GM21619 (cell line): ENCODE data around the gene SPHK1.

Experiments used
- ATAC-seq: cut with Tn5 transposase; IDR thresholded peaks from one replicate; pipeline ENCODE4 v1.9.1; 2021; ENCODE audit not compliant: unreplicated experiment

The SPHK1 gene

GRCh38 chr17:76383546-76384221 lies 725 bp upstream of the SPHK1 start:
- ATAC-seq, result peak; percentile 10

DNA sequence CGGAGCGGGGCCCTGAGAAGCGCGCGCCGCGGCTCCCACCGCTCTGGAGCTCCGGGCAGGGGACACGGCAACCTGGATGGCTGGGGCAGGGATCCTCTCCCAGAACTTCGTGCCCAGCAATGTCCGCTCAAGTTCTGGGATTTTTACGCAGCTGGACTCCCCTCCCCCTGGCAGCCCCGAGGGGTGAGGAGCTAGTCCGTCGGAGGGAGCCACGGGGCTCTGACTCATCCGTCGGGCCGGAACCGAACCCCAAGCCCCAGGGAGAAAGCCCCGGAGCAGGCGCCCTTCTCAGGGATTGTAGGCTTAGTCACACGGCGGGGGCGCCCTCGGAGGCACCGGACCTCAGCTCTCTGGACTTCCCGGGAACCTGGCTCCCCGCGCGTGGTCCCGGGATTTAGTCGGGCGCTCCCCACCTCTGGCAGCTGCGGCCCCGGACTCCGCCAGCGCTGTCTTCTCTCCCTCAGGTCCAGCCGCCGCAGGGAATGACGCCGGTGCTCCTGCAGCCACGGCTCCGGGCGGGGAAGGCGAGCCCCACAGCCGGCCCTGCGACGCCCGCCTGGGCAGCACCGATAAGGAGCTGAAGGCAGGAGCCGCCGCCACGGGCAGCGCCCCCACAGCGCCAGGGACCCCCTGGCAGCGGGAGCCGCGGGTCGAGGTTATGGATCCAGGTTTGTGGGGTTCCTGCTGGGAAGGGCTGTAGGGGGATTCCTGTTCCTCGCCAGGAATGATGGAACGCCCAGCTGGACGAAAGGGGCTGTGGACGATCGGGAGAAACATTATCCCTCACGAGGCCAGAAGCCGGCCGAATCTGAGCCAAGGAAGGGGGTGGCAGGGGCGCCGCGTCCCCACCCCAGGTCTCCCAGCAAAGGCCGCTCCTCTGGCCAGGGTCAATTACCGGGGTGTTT lies 830 bp downstream of the SPHK1 start:
- no peak for ATAC-seq

DNA sequence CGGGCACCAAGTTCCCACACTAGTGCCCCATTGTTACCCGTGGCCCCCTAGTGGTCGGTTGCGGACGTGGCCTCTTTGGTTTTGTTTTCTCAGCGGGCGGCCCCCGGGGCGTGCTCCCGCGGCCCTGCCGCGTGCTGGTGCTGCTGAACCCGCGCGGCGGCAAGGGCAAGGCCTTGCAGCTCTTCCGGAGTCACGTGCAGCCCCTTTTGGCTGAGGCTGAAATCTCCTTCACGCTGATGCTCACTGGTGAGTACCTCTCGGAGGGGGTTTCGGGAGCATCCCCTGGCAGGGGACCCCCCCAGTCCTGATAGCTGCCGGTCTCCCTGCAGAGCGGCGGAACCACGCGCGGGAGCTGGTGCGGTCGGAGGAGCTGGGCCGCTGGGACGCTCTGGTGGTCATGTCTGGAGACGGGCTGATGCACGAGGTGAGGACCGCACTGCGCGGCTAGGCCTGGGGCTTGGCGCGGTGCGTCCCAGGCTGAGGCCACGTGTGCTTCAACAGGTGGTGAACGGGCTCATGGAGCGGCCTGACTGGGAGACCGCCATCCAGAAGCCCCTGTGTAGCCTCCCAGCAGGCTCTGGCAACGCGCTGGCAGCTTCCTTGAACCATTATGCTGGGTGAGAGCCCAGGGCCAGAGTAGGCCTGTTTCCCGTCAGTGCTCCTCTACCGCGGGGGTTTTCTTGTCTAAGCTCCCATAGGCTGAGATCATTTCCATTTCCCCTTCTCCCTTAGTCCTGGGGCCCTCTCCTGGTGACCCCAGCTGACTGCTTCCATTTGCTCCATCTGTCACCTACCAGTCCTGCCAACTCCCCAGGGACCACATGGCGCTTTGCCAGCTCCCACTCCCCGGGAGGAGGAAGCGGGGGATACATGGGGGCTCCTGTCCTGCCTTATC lies 1.7 kb downstream of the SPHK1 start:
- no peak for ATAC-seq

GRCh38 chr17:76386966-76387765 lies 2.8 kb downstream of the SPHK1 start:
- ATAC-seq, result no peak

DNA sequence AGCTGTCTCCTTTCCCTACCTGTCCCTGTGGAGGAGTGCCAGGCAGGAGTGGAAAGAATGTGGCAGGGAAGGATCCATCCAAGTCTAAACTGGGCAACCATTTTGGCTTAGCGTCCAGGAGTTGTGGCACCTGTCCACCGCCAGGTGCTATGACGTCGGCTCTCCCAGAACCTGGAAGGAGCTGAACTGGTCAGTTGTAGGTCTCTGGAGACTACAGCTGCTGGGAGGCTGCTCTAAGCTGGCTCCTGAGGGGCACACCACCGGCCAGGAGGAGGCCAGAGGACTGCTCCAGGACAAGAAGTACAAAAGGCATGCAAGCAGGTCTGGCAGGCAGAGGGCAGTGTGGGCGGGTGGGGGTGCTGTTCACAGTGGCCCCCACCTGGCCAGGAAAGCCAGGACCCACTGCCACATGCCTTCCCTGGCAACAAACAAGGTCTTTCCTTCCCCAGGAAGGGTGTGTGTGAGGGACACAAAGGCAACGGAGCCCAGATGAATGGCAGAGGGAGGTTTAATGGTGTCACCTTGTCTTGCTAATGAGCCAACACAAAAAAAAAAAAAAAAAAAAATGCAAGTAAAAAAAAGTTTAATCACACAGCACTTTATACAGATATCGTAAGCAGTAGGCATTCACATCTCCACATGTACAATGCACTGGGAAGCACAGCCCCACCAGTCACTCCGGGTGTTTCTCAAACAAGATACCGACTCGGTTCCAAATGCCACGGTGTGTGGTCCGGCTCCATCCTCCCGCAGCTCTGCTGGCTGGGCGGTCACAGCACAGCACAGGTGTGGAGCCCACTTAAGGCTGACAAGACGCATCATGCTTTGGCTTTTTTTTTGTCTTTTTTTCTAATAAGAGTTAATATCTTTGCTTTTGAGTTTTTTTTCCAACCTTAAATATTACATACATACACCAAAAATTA lies 4.8 kb downstream of the SPHK1 start:
- ATAC-seq, result no peak

- no peak for ATAC-seq
Measured at GRCh38 chr17:76390003-76390421, 5.6 kb downstream of the SPHK1 start.

DNA sequence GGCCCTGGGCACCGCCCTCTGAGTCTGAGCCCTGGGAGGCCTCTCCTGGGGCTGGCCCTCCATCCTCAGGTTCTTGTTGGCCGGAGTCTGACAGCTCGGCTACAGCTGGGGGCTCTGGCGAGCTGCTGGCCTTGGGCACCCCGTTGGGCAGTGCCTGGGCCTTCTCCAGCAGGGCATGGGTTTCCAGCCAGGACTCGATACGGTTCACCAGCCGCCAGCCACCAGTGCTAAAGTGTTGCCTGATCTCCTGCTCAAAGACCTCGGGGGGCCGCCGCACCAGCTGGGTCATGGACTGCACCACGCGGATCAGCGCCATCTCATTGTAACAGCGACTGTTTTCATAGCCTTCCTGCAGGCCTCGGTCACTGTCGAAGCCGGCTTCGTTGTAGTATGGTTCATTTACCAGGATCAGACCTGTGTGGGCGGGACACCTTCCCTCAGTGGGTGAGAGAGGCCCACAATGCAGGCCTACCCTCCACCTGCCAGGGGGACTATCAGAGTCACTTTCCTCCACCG lies 6.8 kb downstream of the SPHK1 start:
- no peak for ATAC-seq

DNA sequence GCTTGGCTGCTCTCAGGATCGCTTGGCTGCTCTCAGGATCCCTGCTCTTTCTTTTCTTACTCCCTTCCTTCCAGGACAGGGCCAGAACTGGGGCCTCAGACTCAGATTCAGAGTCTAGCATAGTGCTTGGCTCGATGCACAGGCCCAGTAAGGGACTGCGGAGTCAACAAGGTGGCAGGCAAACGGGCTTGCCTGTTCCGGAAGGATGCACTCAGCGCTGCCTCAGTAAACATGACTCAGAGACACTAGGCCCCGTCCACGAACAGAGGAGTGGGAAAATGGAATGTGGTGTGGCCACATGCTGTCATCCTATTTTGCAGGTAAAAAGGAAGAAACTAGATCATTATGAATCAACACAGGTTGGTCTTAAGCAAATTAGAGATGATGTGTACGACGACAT lies 9.8 kb downstream of the SPHK1 start:
- ATAC-seq, result no peak

DNA sequence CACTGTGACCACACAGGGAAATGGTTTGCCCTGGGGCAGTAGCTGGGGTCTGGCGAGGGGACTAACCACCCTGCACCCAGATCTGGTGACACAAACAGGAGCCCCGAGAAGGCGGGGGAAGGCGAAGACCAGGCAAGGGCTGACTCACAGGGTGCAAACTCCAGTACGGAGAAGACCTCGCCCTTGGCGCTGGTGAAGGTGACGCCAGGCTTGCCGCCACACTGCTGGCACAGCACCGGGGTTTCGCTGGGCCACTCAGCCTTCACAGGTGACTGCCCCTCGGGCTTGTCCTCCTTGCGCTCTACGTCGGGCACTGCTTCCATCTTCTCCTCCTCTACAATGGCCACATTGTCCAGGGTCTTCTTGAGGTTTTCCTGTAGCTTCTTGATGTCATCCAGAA lies 11.6 kb downstream of the SPHK1 start:
- ATAC-seq, result no peak

DNA sequence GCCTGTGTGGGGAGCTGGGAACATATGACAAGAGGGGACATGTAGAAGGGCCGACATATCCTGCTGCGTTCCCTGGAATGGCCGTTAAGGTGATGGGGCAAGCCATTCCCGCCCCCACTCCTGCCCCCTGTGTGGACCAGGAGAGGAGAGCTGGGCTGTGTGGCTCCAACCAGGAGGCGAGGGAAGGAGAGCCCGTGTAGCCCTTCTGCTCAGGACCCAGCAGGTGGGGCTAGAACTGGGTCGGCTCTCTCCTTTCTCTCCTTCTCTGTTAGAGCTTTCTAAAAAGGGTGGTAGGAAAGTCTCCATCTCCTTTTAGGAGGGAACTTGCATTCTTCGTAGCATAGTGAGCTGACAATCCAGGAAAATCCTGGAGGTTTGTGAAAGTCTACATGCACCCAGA lies 12.8 kb downstream of the SPHK1 start:
- no peak for ATAC-seq

DNA sequence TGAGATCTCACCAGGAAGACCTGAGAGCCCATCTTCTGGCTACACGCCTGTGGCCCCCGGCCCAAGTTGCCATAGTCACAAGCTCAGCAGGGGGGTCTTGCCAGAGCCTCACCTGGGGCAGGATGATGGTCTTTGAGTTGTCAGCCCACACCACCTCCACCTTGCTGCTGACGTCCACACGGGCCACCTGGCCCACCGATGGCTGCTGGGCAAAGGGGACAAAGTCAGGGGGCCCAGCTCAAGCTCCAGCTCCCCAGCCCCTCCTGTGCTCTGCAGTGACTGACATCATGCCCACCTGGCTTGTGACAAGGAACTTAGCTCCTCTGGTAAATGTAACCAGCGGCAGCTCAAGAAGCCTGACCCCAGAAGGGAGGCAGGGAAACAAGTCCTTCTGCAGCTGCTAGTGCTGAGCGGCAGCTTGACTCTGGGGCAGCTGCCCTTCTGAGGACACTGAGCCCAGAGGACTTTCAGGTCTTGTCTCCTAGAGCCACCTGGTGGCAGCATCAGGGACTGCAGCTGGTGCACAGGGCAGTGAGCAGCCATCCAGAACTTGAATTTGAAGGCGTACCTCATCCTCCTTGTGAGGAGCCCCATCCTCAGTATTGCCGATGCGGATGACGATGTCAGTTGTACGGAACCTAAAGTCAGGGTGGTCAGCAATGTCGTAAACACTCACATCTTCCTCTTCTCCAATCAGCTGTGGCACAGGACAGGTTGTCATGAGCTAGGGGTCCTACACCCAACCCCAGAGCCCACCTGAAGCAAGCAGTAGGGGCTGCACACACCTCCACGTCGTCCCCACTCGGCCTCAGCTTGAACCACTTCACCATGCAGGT lies 13.5 kb downstream of the SPHK1 start:
- ATAC-seq, result no peak

GRCh38 chr17:76398523-76399174 lies 14.2 kb downstream of the SPHK1 start:
- no peak for ATAC-seq

DNA sequence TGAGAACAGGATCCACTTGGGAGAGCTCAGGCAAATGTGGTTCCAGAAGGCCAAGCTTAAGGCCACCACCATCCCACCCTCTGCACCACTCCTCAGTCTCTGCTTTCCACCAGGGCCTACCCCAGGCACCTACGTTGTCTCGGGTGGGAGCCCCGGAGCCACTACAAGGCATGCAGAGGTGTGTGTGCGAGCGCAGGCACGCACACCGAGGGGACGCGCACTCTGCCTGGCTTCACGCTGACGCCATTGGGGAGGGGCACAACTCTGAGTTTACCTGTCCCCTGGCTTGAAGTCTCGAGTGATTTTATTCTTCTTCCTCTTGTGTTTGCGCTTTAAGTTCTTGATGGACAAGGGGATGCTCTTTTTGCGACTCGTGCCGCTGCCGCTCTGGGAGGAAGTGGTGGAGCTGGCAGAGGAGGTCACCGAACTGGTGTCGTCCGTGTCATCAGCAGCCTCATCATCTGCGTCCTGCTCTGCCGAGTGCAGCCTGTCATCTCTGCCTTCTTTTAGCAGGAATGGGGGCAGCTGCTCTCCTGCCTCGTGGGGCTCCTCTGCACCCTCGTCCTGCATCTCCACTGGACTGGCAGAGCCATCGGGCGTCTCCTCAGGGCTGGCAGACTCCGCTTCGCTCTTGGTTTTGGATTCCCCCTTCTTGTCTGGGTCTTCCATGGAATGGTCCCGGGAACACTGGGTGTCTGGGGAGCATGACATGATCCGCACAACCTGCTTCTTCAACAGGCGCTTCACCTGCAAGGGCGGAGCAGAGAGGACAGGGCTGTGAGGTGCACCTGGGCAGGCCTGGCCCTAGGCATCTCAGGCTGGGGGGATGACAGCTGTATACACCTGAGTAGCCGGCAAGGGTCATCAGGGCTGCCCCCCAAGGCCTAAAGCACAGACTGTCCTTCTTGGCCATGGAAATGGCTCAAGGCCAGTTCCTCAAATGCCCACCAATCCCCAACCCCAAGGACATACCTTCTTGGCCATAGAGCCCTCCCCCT lies 15.1 kb downstream of the SPHK1 start:
- no peak for ATAC-seq

- no peak for ATAC-seq
Measured at GRCh38 chr17:76402711-76403110, 18.3 kb downstream of the SPHK1 start.

DNA sequence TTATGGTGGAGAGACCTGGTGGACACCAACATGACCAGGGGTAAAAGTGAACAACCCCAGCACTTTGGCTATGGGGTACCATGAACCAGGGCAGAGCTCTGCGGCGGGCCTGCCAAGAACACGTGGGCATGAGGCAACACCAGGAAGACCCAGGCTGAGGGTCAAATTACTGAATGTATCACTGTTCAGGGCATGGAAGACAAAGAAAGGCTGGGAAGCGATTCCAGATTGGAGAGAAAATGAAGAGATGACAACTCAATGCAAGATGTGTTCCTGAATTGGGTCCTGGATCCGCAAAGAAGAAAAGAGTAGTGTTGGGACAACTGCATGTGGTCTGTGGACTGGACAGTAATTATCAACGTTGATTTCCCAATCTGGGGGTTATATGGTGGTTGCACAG lies 19.8 kb downstream of the SPHK1 start:
- no peak for ATAC-seq

DNA sequence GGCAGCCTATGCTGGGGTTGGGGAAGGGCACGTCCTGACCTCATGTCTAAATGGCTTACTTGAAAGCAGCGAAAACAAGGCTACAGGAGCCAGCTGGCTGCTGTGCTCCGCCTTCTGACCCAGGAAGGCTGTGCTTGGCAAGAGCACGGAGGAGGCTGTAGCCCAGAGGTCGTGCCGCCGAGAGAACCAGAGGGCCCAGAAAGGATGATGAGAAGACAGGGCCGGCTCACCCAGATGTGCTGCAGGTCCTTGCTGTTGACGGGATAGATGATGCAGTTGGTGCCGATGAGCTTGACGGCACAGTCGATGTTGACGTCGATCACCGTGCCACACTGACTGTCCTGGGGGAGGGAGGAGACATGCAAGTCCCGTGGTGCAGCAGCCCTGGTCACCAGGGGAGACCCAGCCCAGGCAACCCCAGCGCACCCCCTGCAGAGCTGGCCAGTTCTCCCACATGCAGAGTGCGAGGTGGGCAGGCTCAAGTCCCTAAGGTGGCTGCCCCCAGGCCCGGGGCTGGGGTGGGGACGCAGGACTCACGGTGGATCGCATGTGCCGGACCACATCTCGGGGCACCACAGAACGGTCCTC lies 20.7 kb downstream of the SPHK1 start:
- ATAC-seq, result no peak
